Endothelial cell of umbilical vein (primary cell): Measurements from ENCODE around the gene BRME1. TPM values are rescaled to one million over a fixed set of nuclear protein-coding genes. Genes with fewer than 3 reads are reported as not detected.

Source experiments
- BruUV-seq: library from RNA; stranded (reverse); fragments of 400-500 nt; replicated peaks from 2 replicates; lab custom pipeline; 2021; lab: Mats Ljungman, UMichigan
- CTCF ChIA-PET: fragments of 300-600, 350-600 bp; sonication (Branson Sonifier 250); formaldehyde crosslinking; loops from one replicate; lab custom pipeline; 2021; ENCODE audit warnings: antibody characterized with exemption, inconsistent platforms; lab: Charles Lee
- POLR2A ChIA-PET: fragments of 300-600, 350-600 bp; sonication (Branson Sonifier 250); formaldehyde crosslinking; loops from one replicate; lab custom pipeline; 2021; ENCODE audit warnings: antibody characterized with exemption, inconsistent platforms; lab: Charles Lee
- DNase-seq: peaks from one replicate; pipeline ENCODE4 v3.0.0-alpha.2; 2011; ENCODE audit warnings: low read depth, low spot score
- FAIRE-seq: peaks from 2 replicates; lab custom pipeline; 2011; peaks lifted over from hg19 to GRCh38; lab: Jason Lieb, UNC
- H2AFZ ChIP-seq: 2 replicates; pipeline ENCODE4 v1.6.0; 2012; ENCODE audit warnings: low read depth, low read length, control low read depth, inconsistent platforms
- H3K27ac ChIP-seq: 2 replicates; pipeline ENCODE4 v1.5.1; 2011; ENCODE audit warnings: low read depth, mild to moderate bottlenecking, control low read depth, low read length, moderate library complexity; ENCODE audit not compliant: insufficient read depth
- H3K27me3 ChIP-seq, 2 experiments: 2 replicates each; pipeline versions ENCODE4 v1.6.0 to v1.6.1; 2011; ENCODE audit warnings: low read length in 2 of 2, mixed read lengths in 1 of 2; ENCODE audit not compliant: control insufficient read depth in 2 of 2, insufficient read depth in 2 of 2
- H3K36me3 ChIP-seq, 2 experiments: 2 replicates in 1 of 2; 3 replicates in 1 of 2; pipeline ENCODE4 v1.5.1; 2011; ENCODE audit warnings: low read length in 2 of 2, mild to moderate bottlenecking in 1 of 2, moderate library complexity in 1 of 2; ENCODE audit not compliant: control insufficient read depth in 2 of 2, insufficient read depth in 2 of 2; ENCODE audit errors: extremely low read depth in 1 of 2
- H3K4me1 ChIP-seq: 3 replicates; pipeline ENCODE4 v1.5.1; 2011; ENCODE audit warnings: mild to moderate bottlenecking, low read length; ENCODE audit not compliant: control insufficient read depth, insufficient read depth; ENCODE audit errors: extremely low read depth
- H3K4me2 ChIP-seq: 2 replicates; pipeline ENCODE4 v1.6.1; 2011; ENCODE audit warnings: low read length, control low read depth, mixed read lengths; ENCODE audit not compliant: insufficient read depth
- H3K4me3 ChIP-seq, 3 experiments: fragments of 200-600 bp in 1 of 3; sonication (generic), shearing (Covaris generic) in 1 of 3; replicated peaks in 1 of 3; 2 replicates each; pipeline ENCODE4 v1.5.1; 2011 to 2016; ENCODE audit warnings: control low read depth in 3 of 3, low read length in 3 of 3, mild to moderate bottlenecking in 2 of 3, inconsistent platforms in 1 of 3, low read depth in 1 of 3, moderate library complexity in 1 of 3; ENCODE audit not compliant: insufficient read depth in 1 of 3
- H3K79me2 ChIP-seq: 2 replicates; pipeline ENCODE4 v1.6.0; 2012; ENCODE audit warnings: low read length, inconsistent platforms; ENCODE audit not compliant: control insufficient read depth, insufficient read depth
- H3K9ac ChIP-seq: replicated peaks from 2 replicates; pipeline ENCODE3; 2011; ENCODE audit warnings: low read length, control low read depth; ENCODE audit not compliant: insufficient read depth; ENCODE audit errors: extremely low read depth
- H3K9me1 ChIP-seq: replicated peaks from 3 replicates; pipeline ENCODE4 v1.6.0; 2011; ENCODE audit warnings: mild to moderate bottlenecking, low read length; ENCODE audit not compliant: control insufficient read depth, insufficient read depth; ENCODE audit errors: extremely low read depth
- H3K9me3 ChIP-seq: replicated peaks from 2 replicates; pipeline ENCODE4 v1.5.1; 2012; ENCODE audit warnings: low read length, inconsistent platforms; ENCODE audit not compliant: control insufficient read depth, insufficient read depth
- H4K20me1 ChIP-seq: replicated peaks from 2 replicates; pipeline ENCODE3; 2011; ENCODE audit warnings: mild to moderate bottlenecking, low read length; ENCODE audit not compliant: control insufficient read depth, insufficient read depth; ENCODE audit errors: extremely low read depth
- CTCF ChIP-seq, 2 donors: IDR thresholded peaks; 1 replicate in 1 of 2; 2 replicates in 1 of 2; pipeline ENCODE4 v1.5.1; 2011; ENCODE audit warnings: low read length in 2 of 2, mild to moderate bottlenecking in 2 of 2, moderate library complexity in 2 of 2, control low read depth in 1 of 2, inconsistent platforms in 1 of 2, low read depth in 1 of 2; ENCODE audit not compliant: insufficient read depth in 1 of 2; ENCODE audit errors: extremely low read depth in 1 of 2
- EZH2 ChIP-seq: IDR thresholded peaks from 2 replicates; pipeline ENCODE4 v1.6.1; 2012; ENCODE audit warnings: borderline replicate concordance, low read depth, mild to moderate bottlenecking, moderate library complexity, low read length, inconsistent platforms; ENCODE audit not compliant: severe bottlenecking
- GATA2 ChIP-seq: IDR thresholded peaks from 2 replicates; pipeline ENCODE4 v1.7.0; 2011; ENCODE audit warnings: low read depth, mild to moderate bottlenecking, moderate library complexity, mixed read lengths, low read length; ENCODE audit not compliant: insufficient read length, insufficient read depth
- JUN ChIP-seq: IDR thresholded peaks from 2 replicates; pipeline ENCODE4 v1.6.1; 2011; ENCODE audit warnings: borderline replicate concordance, low read depth; ENCODE audit not compliant: insufficient read length, insufficient read depth
- MAX ChIP-seq: IDR thresholded peaks from 2 replicates; pipeline ENCODE4 v1.6.1; 2011; ENCODE audit not compliant: insufficient read depth, insufficient read length
- MYC ChIP-seq: IDR thresholded peaks from one replicate; pipeline ENCODE4 v1.6.1; 2011; ENCODE audit warnings: mild to moderate bottlenecking, low read depth, low read length
- POLR2AphosphoS5 ChIP-seq: IDR thresholded peaks from 2 replicates; pipeline ENCODE4 v1.6.1; 2012; ENCODE audit warnings: low read depth, mild to moderate bottlenecking, control low read depth, low read length, moderate library complexity; ENCODE audit not compliant: insufficient read depth
- dilution Hi-C: fragments of 300-500 bp; cut with MboI; formaldehyde crosslinking; loops from one replicate; pipeline ENCODE4 v1.15.0; 2019; ENCODE audit warnings: low sequenced_read_pairs; ENCODE audit not compliant: extremely low pct_ligation_motif_present
- intact Hi-C: fragments of 100-400 bp; cut with micrococcal nuclease; formaldehyde crosslinking; loops from one replicate; pipeline ENCODE4 v1.10.0; 2022
- polyA plus RNA-seq, 4 experiments: library from polyadenylated mRNA; depleted of rRNA in 3 of 4; stranded (reverse) in 3 of 4; unstranded in 1 of 4; fragments of >200 nt; gene quantifications; 2 replicates each; pipeline versions ENCODE4 v1.2.1 to v1.2.3, GENCODE V29; 2011 to 2012; ENCODE audit warnings: missing spikeins in 1 of 4
- total RNA-seq: library from RNA; stranded (reverse); gene quantifications from 2 replicates; pipeline ENCODE4 v1.2.3, GENCODE V29; 2021

The BRME1 gene
- total and polyA plus RNA-seq, 2 donors (not counting 3 experiments of a cell fraction or from before 2014, with no cell fraction given) = 0.69 to 2.5 TPM

GRCh38 chr19:13882419-13882795 lies 23.5 kb downstream of the BRME1 start:
- no peak overlapping the region for H3K4me2 ChIP-seq
- no peaks in the 10 kb centered on the region for H3K79me2 ChIP-seq
- TF ChIP-seq GATA2 (no peak), EZH2 (no peak), JUN (no peak), MYC (no peak), MAX (no peak), CTCF (IDR thresholded peaks at IDR 0.05; ENCODE audit: extremely low read depth in 1 of 2, insufficient read depth in 1 of 2, low read depth in 1 of 2, low read length in 2 of 2) (no peak), POLR2AphosphoS5 (no peak)
- no peak overlapping the region for H3K4me3 ChIP-seq
- DNase-seq = no peak
- H3K36me3 ChIP-seq = no peaks in the 10 kb centered on the region
- no peaks in the 10 kb centered on the region for H3K9me1 ChIP-seq
- CTCF ChIA-PET = interaction anchor here (2.1 to 8.1 kb wide), 3 partner anchors 160 to 189 kb away, joined by 8 to 74 read pairs (median 10); partner anchors contain the start of gene MISP3
- H3K9ac ChIP-seq = no peak overlapping the region
- no peaks in the 10 kb centered on the region for H3K27me3 ChIP-seq
- H2AFZ ChIP-seq = no peak overlapping the region
- H3K27ac ChIP-seq = no peak overlapping the region
- BruUV-seq = no TSS peak
- H4K20me1 ChIP-seq = no peaks in the 10 kb centered on the region
- dilution Hi-C loops (no loop called here), intact Hi-C loops (loop anchor here (5.0 kb wide), 2 partner anchors 175 to 465 kb away; no protein-coding TSS in a partner anchor)
- POLR2A ChIA-PET = no interaction called here
- no peak for FAIRE-seq
- H3K9me3 ChIP-seq = no peaks in the 10 kb centered on the region
- H3K4me1 ChIP-seq = peaks cover 5% of the 10 kb centered on the region
